Astrocyte of the hippocampus (primary cell): Measurements from ENCODE around the gene ACOT8.
A peak's percentile ranks its signal among the peaks of the same experiment; 100 is the strongest.
"Not testable (repeated sequence)": the region's sequence is repeated elsewhere in the genome, so short reads cannot be mapped to it uniquely, and the experiment has no call there.

Experiments used
- DNase-seq: peaks from one replicate; pipeline ENCODE4 v3.0.0; 2011; ENCODE audit warnings: low read depth, low spot score

ACOT8 gene

DNA sequence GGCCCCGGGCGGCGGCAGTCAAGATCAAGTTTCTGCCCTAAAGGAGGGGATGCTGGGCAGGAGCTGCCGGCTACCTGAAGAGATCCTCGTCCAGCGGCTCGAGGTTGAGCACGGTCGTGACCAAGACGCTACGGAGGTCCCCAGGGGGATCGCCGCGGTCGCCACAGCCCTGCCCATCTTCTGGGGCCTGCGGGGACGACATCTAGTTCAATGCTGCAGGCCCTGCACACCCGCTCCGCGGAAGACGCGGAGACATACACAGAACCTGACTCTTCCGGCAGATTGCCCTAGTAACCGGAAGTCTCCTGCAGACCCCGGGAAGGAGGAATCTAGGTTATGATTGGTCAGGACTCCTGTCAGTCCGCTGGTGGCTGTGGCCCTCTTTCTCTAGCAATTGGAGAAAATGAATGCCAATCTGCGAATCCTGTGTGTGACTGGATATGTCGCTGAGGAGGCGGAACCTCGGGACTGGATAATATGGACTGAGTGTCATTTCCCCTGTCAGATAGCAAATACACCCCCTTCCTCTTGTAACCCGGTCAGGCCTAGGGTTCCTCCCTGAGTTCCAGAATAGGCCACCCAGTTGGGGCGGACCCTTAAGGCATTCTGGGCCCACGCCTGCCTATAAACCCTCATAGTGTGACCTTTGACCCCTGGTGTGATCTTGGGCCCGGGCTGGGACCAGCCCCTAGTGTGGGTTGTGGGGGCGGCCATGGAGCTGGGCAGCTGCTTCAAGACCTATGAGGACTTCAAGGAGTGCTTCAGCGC is at the start of gene ACOT8, which contains the start of gene ZSWIM3:
Gene ACOT8, minus strand, starts transcription at position 279 of the 768 bp plus-strand sequence. Its CDS starts 77 bp downstream, at position 202.
Gene ZSWIM3, plus strand, starts transcription at position 501 of the 768 bp plus-strand sequence. Its CDS starts 212 bp downstream, at position 713.
- DNase-seq, result peak; percentile 100

DNA sequence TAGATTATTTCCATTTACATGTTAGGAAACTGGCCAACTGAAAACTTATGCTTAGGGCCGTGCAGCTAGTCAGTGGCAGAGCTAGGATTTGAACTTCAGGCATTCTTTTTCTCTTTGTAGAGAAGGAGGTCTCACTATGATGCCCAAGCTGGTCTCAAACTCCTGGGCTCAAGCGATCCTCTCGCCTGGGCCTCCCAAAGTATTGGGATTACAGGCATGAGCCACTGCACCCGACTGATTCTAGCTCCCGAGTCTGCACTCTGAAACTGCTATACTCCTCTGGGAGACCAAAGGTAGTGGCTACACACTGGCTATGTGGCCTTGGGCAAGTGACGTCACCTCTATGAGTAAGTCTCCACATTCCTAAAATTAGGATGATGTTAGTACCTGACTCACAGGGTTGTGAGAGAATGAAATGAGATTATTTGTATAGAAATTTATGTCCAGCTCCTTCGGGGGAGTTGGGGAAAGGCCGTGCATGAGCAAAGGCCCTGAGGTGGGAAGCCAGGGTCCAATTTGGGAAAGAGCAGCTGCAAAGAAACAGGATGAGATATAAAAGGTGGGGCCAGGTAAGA is 48.4 kb upstream of the ACOT8 start:
- peak; percentile 76 for DNase-seq

- DNase-seq, result no peak
Measured at GRCh38 chr20:45904583-45905504, 47.7 kb upstream of the ACOT8 start.

- DNase-seq, result no peak
Measured at GRCh38 chr20:45902199-45902701, 45.1 kb upstream of the ACOT8 start.

- not testable (repeated sequence) for DNase-seq
Measured at GRCh38 chr20:45901332-45901731, 44.1 kb upstream of the ACOT8 start.

DNA sequence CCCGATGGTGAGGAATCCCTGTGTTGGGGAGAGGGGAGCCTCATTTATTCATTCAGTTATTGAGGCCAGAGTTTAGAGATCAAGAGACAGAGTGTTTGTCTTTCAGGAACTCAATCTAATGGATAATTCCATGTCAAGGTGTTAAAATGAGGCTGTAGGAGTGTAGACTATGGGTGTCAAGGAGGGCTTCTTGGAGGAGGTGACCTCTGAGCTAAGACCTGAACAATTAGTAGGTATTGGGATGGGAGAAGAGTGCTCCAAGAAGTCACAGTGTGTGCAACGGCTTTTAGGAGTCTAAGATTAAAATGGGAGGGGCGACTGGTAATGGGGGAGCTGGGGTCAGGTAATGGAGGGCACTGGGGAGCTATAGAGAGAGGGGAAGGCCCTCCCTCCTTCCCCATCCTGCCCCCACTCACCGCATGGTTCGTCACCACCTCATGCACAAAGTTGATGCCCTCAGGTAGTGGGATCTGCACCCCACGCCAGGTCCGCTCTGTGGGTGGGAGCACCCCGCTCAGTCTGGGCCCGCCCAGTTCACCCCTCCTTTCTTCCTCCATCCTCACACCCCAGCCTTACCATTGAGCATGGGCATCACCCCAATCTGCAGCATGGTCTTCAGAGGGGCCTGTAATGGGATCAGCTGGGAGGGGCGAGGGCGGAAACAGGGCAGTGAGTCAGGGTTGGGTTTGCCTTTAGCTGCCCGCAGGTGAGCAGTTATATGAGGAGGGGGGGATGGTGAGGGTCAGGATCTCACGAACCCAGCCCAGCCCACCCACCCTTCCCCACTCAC is 42.0 kb upstream of the ACOT8 start:
- no peak for DNase-seq

DNA sequence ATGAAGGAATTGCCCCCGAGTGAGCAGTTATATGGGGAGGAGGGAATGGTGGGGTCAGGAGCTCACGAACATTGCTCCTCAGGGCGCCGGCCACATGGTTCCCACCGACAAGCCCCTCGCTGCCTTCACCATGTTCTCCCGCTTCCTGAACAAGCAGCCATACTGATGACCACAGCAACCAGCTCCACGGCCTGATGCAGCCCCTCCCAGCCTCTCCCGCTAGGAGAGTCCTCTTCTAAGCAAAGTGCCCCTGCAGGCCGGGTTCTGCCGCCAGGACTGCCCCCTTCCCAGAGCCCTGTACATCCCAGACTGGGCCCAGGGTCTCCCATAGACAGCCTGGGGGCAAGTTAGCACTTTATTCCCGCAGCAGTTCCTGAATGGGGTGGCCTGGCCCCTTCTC is 41.1 kb upstream of the ACOT8 start:
- DNase-seq, result no peak

DNA sequence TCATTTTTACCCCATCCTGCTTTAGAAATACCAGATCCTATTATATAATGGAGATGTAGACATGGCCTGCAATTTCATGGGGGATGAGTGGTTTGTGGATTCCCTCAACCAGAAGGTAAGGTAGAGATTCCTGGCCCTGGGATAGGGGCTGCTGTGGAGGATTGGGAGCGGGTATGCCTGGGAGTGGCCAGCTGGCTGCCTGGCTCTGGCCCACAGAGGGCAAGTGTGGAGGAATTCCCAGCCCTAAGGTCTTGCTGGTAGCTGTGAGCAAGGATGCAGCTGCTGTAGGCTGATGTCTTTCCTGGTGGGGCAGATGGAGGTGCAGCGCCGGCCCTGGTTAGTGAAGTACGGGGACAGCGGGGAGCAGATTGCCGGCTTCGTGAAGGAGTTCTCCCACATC is 40.5 kb upstream of the ACOT8 start:
- DNase-seq, result no peak

DNA sequence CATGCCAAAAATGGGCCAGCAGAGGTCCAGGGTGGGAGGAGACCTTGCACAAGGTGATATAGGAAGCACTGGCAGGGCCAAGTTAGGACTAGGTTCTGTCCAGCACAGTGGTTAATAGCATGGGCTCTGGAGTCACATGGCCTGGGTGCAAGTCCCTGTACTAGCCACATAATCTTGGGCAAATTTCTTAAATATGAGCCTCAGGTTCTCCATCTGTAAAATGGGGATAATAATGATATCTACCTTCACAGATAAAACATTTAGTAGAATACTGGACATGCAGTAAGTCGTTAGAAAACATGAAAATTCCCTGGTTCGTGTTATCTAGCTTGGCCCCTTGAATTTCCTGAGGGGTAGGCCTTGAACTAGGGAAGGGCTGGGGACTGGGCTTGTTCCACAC is 40.1 kb upstream of the ACOT8 start:
- DNase-seq, result no peak

DNA sequence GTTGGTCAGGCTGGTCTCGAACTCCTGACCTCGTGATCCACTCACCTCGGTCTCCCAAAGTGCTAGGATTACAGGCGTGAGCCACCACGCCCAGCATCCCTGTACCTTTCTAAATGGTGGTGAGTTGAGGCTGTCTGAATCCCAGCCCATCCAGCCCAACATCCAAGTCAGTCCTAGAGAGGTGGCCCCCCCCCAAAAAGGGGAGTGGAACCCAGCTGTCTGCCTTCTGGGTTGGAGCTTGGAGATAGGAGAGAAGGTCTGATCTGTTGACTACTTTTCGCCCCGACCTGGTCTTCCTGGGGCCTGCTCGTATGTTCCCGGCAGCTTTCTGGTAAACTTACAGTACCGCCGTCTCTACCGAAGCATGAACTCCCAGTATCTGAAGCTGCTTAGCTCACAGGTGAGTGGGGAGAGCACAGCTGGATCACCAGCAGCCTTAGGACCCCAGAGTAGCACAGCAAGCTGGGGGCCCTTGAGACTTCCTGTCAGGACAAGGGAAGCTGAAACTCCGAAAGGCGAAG is 39.5 kb upstream of the ACOT8 start:
- DNase-seq, result no peak

DNA sequence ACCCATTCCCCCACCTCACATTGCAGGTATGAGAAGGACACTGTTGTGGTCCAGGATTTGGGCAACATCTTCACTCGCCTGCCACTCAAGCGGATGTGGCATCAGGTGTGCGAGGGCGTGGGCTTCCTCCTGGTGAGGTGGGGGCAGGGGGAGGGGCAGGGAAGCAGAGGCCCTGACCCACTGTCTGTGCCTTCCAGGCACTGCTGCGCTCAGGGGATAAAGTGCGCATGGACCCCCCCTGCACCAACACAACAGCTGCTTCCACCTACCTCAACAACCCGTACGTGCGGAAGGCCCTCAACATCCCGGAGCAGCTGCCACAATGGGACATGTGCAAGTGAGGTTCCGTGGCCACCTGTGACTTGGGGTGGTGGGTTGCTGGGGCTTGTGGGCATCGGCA is 37.6 kb upstream of the ACOT8 start:
- DNase-seq, result no peak

GRCh38 chr20:45893831-45894230 is 36.6 kb upstream of the ACOT8 start:
- no peak for DNase-seq

GRCh38 chr20:45892828-45893500 is 35.8 kb upstream of the ACOT8 start:
- no peak for DNase-seq

DNA sequence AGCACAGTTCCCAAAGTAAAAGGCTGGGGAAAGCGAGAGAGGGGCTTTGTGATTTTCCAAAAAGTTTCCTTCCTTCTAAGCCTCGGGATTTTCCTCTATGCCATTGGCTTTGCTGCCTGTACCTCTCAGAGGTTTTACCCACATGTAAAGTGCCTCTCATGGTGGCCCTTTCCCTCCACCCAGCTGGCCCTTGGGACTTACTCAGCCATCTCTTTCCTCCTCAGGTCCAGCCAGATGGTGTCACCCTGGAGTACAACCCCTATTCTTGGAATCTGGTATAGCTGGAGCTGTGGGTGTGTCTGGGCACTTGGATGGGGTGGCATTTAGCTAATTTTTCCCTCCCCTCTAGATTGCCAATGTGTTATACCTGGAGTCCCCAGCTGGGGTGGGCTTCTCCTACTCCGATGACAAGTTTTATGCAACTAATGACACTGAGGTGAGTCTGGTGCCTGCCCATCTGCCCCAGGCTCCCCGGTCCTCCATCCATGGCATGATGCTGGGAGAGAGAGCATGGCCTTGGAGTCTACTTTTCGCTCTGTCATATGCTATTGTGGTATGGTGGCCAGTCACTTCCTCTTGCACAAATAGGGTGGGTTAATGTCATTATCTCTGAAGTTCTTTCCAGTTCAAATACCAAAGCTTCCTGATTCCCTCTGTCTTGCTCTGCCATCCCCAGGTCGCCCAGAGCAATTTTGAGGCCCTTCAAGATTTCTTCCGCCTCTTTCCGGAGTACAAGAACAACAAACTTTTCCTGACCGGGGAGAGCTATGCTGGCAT is 35.0 kb upstream of the ACOT8 start:
- DNase-seq, result peak; percentile 41

- DNase-seq, result peak; percentile 95
Measured at GRCh38 chr20:45890985-45891983, 34.1 kb upstream of the ACOT8 start, which contains the start of the genes CTSA and NEURL2. Gene CTSA (plus strand): TSS chr20:45891335. CDS start chr20:45891569, 234 bp downstream. Gene NEURL2 (minus strand): TSS chr20:45891208. CDS start chr20:45890991, 217 bp downstream.

- DNase-seq, result peak; percentile 92
Measured at GRCh38 chr20:45890077-45890984, 33.1 kb upstream of the ACOT8 start.

- no peak for DNase-seq
Measured at GRCh38 chr20:45888681-45889080, 31.5 kb upstream of the ACOT8 start.
